GM10847 (cell line): ENCODE results near the gene HPDL.

Source experiments
- POLR2A ChIP-seq: IDR thresholded peaks from 2 replicates; pipeline ENCODE4 v1.6.1; 2011; ENCODE audit not compliant: insufficient read length; ENCODE audit errors: extremely low read depth

The HPDL gene

GRCh38 chr1:45317166-45317565 lies 9.5 kb upstream of the HPDL start:
- TF ChIP-seq POLR2A = no peak

- no peak for TF ChIP-seq POLR2A
Observed at GRCh38 chr1:45319761-45320160, 6.9 kb upstream of the HPDL start.

GRCh38 chr1:45321444-45321843 lies 5.3 kb upstream of the HPDL start:
- TF ChIP-seq POLR2A = no peak

- no peak for TF ChIP-seq POLR2A
Observed at GRCh38 chr1:45322486-45323040, 4.1 kb upstream of the HPDL start.

DNA sequence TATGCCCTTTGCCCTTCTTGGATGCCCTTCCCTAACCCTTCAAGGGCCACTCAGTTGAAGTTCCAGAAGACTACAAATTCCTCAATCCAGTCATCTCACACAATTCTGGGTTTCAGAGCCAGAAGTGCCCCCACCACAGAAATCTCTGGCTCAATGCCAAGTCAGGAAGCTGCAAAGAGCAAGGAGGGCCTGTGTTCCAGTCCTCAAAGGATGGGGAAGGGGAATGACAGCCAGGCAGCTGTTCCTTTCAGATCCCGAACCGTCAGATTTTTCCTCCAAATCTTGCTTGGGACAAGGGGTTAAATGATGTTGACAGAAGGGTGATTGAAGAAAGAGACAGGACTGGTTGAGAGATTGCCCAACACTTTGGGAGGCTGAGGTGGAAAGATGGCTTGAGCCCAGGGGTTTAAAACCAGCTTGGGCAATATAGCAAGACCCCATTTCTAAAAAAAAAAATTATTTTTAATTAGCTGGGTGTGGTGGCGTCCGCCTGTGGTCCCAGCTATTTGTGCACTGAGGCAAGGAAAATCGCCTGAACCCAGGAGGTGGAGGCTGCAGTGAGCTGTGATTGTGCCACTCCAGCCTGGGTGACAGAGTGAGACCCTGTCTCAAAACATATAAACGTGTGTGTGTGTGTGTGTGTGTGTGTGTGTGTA lies 716 bp upstream of the HPDL start:
- no peak for TF ChIP-seq POLR2A

- TF ChIP-seq POLR2A = no peak
Observed at GRCh38 chr1:45327644-45328515, 1.2 kb downstream of the HPDL start.

- TF ChIP-seq POLR2A = no peak
Observed at GRCh38 chr1:45328680-45329079, 2.0 kb downstream of the HPDL start.

DNA sequence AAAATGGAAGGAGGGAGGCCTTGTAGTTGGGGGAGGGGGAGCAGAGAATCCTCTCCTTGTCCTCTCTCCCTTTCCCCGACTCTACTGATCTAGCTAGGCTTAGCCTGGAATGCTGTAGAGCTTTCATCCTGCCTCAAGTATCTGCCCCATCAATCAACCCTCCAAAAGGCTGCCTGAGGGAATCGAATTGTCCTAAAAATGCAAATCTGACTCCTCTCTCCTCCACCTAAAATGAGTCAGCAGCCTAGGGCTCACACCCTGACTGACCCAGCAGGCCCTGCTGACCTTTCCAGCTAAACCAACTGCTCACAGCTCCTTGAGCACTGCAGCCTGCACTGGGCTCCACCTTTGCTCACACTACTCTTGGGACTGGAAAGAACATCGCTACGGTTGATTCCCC lies 2.8 kb downstream of the HPDL start:
- no peak for TF ChIP-seq POLR2A

DNA sequence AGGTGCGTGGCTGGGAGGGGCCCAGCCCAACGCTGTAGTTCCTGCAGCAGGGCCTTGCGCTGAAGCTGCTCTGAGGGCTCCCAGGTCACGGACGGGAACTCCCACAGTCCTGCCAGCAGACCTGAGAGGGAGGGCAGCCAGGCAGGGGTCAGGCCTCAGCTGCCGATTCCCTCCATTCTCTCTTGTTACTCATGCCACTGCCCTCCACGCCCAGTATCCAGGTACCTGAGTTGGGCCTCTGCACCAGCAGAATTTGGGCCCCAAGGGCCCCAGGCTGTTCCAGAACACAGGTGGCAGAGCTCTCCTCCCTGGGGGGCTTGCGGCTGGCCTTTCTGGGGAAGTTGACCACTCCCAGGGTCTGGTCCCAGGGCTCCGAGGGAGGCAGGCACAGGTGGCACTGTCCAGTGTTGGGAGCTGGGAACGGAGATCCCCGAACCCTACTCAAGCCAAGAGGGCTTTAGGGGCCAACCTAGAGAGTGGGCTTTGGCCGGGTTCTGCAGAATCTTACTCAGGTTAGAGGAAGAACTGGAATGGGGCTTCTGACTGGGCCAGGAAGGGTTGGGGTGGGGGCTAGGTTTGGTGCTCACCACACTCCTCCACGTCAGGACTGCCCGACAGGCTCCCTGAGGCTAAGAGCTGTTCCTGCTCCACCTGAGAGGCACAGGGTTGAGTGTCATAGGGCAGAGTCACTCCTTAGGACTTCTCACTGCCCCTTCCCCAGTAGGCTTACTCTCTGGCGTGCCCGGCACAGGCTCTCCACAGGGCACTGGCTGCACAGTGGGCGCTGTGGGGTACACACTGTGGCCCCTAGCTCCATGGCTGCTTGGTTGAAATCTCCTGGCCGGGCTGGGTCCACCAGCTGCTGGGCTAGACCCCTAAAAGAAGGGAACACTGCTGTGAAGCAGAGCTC lies 5.0 kb downstream of the HPDL start:
- TF ChIP-seq POLR2A = no peak

- no peak for TF ChIP-seq POLR2A
Observed at GRCh38 chr1:45332346-45332720, 5.6 kb downstream of the HPDL start.

DNA sequence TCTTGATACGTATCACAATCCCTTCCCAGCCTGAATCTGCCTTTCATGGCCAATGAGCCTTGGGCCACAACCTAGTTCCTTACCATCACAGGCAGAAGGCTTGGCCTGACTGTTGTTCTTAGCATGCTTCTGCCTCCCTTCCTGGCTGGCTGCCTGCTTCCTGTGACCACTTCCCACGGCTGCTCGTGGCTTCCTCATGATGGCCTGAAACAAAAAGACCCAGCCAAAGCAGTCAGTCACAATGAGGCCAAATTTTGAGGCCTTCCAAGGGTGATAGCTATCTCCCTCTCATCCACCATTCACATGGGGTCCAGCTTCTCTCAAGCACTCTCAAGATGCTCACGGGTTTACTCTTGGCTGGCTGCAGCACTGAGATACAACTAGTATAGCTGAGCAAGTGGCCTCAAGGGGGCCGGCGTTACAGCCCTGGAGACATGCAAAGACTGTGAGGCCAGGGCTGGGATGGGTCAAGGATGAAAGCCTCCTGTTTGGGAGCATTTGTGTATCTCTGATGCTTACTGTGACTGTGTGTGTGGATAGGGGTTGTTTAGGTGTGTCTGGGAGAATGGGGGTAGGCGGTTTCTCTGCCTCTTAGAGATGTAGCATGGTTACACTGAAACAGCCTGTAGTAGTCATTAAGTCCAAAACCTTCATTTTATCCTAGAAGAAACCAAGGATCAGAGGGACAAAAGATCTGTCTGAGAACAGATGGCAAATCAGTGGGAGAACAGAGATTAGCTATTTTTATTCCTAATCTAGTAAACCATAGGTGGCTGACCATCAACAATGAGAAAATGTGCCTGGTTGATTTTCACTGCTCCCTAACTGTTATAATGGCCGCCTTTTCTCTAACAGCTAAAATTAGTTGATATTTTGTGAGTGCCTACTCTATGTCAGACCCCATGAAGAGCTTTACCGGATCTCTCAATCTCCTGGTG lies 7.9 kb downstream of the HPDL start:
- no peak for TF ChIP-seq POLR2A

DNA sequence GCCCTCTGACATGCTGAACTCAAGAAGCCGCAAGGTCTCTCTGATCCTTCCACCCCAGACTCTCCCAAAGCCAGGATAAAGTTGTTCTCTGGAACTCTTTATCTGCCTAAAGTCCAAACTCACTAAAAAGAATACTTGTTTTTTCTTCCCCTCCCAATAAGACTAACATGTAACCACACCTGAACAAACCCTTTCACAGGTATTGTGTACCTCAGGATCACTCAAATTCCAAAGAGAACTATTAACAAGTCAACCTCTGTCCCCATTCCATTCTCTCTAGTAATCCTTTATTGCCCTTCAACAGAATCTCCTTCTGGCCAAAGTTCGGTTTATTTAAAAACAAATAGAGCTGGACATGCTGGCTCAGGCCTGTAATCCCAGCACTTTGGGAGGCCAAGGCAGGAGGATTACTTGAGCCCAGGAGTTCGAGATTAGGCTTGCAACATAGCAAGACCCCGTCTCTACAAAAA lies 9.2 kb downstream of the HPDL start:
- TF ChIP-seq POLR2A = no peak

GRCh38 chr1:45337630-45338325 lies 11.1 kb downstream of the HPDL start:
- TF ChIP-seq POLR2A = no peak

DNA sequence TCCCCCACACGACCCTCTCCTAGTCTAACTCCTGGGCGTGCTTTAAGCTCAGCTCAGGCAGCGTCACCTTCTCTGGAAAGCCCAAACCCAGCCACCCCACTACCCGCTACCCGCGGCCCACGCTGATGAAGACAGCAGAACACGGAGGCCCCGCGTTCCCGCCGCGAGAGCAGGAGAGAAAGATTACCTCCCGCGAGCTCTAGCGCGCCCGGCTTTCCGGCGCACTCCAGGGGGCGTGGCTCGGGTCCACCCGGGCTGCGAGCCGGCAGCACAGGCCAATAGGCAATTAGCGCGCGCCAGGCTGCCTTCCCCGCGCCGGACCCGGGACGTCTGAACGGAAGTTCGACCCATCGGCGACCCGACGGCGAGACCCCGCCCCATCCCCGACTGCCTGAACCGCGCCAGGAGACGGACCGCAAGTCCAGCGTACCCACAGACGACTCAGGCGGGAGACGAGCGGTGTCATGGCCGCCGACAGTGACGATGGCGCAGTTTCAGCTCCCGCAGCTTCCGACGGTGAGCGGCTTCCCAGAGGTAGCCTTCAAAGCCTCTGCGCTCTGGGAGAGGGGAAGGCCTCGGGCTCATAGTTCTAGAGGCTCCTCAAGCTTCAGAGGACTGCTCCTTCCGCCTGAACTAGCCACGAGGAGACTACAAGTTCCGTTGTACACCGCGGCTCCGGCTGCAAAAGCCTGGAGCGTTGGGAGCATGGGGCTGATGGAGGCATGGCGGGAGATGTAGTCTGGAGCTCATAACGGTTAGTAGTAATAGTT lies 13.3 kb downstream of the HPDL start, which contains the start of the genes MUTYH and TOE1:
Gene MUTYH, minus strand, starts transcription at position 652 of the 770 bp plus-strand sequence. CDS start 5,935 bp downstream, outside the sequence.
Gene TOE1, plus strand, starts transcription at position 382 of the 770 bp plus-strand sequence. Its CDS starts 83 bp downstream, at position 465.
- peak; percentile 65 for TF ChIP-seq POLR2A
